ENCODE measurements around the gene CNTN1.

CNTN1 gene

GRCh38 chr12:40714636-40715035 lies 22.4 kb downstream of the CNTN1 start:
- no peak for TF ChIP-seq CTCF (IDR thresholded peaks at IDR 0.05; ENCODE audit: borderline replicate concordance, control extremely low read depth, extremely low read depth, insufficient read depth, missing control alignments)
- DNase-seq (ENCODE audit: low spot score), result no peak
- in situ Hi-C loops (cut with MboI; ENCODE audit: low sequenced_read_pairs, unreplicated experiment), result no loop called here

- no peak for TF ChIP-seq CTCF (IDR thresholded peaks at IDR 0.05; ENCODE audit: borderline replicate concordance, control extremely low read depth, extremely low read depth, insufficient read depth, missing control alignments)
- DNase-seq (ENCODE audit: low spot score), result no peak
- in situ Hi-C loops (cut with MboI; ENCODE audit: low sequenced_read_pairs, unreplicated experiment), result no loop called here
Measured at GRCh38 chr12:40716037-40716436, 23.8 kb downstream of the CNTN1 start.

- DNase-seq (ENCODE audit: low spot score), result no peak
- no peak for TF ChIP-seq CTCF (IDR thresholded peaks at IDR 0.05; ENCODE audit: borderline replicate concordance, control extremely low read depth, extremely low read depth, insufficient read depth, missing control alignments)
- in situ Hi-C loops (cut with MboI; ENCODE audit: low sequenced_read_pairs, unreplicated experiment), result no loop called here
Measured at GRCh38 chr12:40717576-40717975, 25.3 kb downstream of the CNTN1 start.

GRCh38 chr12:40718878-40719372 lies 26.7 kb downstream of the CNTN1 start:
- in situ Hi-C loops (cut with MboI; ENCODE audit: low sequenced_read_pairs, unreplicated experiment), result no loop called here
- no peak for DNase-seq (ENCODE audit: low spot score)
- TF ChIP-seq CTCF (IDR thresholded peaks at IDR 0.05; ENCODE audit: borderline replicate concordance, control extremely low read depth, extremely low read depth, insufficient read depth, missing control alignments), result no peak

GRCh38 chr12:40723001-40723400 lies 30.8 kb downstream of the CNTN1 start:
- TF ChIP-seq CTCF (IDR thresholded peaks at IDR 0.05; ENCODE audit: borderline replicate concordance, control extremely low read depth, extremely low read depth, insufficient read depth, missing control alignments), result no peak
- DNase-seq (ENCODE audit: low spot score), result no peak
- in situ Hi-C loops (cut with MboI; ENCODE audit: low sequenced_read_pairs, unreplicated experiment), result no loop called here

GRCh38 chr12:40726366-40726765 lies 34.1 kb downstream of the CNTN1 start:
- TF ChIP-seq CTCF (IDR thresholded peaks at IDR 0.05; ENCODE audit: borderline replicate concordance, control extremely low read depth, extremely low read depth, insufficient read depth, missing control alignments), result no peak
- in situ Hi-C loops (cut with MboI; ENCODE audit: low sequenced_read_pairs, unreplicated experiment), result no loop called here
- DNase-seq (ENCODE audit: low spot score), result no peak

All from GM13976 (cell line).